Activated CD4-positive, alpha-beta T cell treated with anti-CD3 and anti-CD28 coated beads, Interleukin-2, amount 10 ng/mL, durations not matched to agents 24 days and 14 days (primary cell): Measurements from ENCODE around the gene MFSD1. TPM values are rescaled to one million over a fixed set of nuclear protein-coding genes. Genes with fewer than 3 reads are reported as not detected.

Experiments
- DNase-seq: peaks from one replicate; pipeline ENCODE4 v3.0.0; 2022
- H3K27ac Mint-ChIP-seq: one replicate; pipeline ENCODE4 v1.8.0; 2022; ENCODE audit warnings: mild to moderate bottlenecking, mixed read lengths
- H3K27me3 Mint-ChIP-seq: one replicate; pipeline ENCODE4 v1.8.0; 2022; ENCODE audit warnings: mixed read lengths
- H3K36me3 Mint-ChIP-seq: one replicate; pipeline ENCODE4 v1.8.0; 2022; ENCODE audit warnings: low read depth, mild to moderate bottlenecking, mixed read lengths
- H3K4me1 Mint-ChIP-seq: one replicate; pipeline ENCODE4 v1.8.0; 2021; ENCODE audit warnings: mixed read lengths
- H3K4me3 Mint-ChIP-seq: one replicate; pipeline ENCODE4 v1.8.0; 2022; ENCODE audit warnings: mild to moderate bottlenecking, moderate library complexity, mixed read lengths
- H3K9me3 Mint-ChIP-seq: one replicate; pipeline ENCODE4 v1.8.0; 2021; ENCODE audit warnings: mixed read lengths
- intact Hi-C: fragments of 100-400 bp; cut with micrococcal nuclease; formaldehyde crosslinking; loops from one replicate; pipeline ENCODE4 v1.15.1; 2023
- total RNA-seq: library from RNA; stranded (reverse); gene quantifications from 2 replicates; pipeline ENCODE4 v1.2.3, GENCODE V29; 2022

Gene MFSD1
- total RNA-seq, 1 donor from 2014 or later, result 20.4 TPM

DNA sequence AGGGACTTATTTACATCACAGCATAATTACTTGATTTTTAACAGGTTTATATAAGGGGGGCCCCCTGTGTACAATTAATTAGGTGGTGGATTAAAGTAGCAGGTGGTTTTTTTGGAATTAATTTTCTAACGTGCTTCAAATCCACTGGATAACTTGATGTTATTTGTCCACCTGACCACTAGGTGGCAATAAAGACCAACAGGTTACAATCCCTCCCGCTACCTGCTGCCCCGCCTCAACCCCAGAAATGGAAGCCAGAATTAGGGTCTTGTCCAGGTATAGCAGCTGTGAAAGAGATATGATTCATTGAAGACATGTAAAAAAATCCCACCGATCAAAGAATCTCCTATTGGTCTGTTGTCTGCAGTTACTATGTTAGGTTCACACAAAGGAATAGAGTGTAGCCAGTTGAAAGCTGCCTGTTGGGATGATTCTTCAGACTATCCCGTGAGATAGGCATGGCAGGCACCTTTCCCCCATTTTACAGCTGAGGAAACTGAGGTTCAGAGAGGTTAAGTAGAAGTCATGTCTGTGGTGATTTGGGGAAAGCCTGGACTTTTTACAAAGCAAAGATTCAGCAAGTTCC lies 44.0 kb downstream of the MFSD1 start:
- no peaks in the 10 kb centered on the region for H3K27me3 Mint-ChIP-seq
- no peak overlapping the region for H3K27ac Mint-ChIP-seq
- intact Hi-C loops, result loop anchor here (1.0 to 2.0 kb wide), 2 partner anchors 414 to 959 kb away; no protein-coding TSS in a partner anchor
- H3K9me3 Mint-ChIP-seq, result no peaks in the 10 kb centered on the region
- peaks cover 14% of the 10 kb centered on the region for H3K4me1 Mint-ChIP-seq
- peak; percentile 76 for DNase-seq
- H3K4me3 Mint-ChIP-seq, result no peak overlapping the region
- H3K36me3 Mint-ChIP-seq, result no peaks in the 10 kb centered on the region

DNA sequence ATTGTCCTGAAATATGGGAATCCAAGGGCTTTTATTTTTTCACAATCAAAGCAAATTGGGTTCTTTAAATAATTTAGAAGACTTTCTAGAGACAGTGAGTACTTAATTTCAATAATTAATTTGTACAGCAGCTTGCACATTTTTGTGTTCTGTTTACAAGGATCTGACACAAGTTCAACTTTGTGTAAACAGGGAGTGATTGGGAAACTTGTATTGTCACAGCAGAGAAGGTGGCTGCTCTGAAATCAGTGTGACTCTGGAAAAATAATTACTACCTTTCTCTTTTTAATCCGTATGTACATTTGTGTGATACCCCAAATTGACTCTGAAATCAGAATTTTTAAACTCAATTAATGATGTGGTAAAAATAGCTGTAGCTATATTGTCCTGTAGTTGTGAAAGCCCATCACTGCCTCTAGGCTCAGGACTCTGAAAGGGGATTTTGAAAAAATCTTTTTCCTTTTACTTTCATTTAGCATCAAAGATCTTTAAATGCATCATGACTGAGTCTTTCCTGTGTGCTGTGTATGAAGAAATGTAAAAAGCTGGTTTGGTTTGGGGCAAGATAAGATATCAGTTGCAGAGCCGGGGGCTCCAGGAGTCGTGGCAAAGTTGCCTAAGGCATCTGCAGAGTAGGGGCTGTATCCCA lies 45.1 kb downstream of the MFSD1 start:
- H3K27ac Mint-ChIP-seq, result no peak overlapping the region
- H3K4me1 Mint-ChIP-seq, result peaks cover 14% of the 10 kb centered on the region

DNA sequence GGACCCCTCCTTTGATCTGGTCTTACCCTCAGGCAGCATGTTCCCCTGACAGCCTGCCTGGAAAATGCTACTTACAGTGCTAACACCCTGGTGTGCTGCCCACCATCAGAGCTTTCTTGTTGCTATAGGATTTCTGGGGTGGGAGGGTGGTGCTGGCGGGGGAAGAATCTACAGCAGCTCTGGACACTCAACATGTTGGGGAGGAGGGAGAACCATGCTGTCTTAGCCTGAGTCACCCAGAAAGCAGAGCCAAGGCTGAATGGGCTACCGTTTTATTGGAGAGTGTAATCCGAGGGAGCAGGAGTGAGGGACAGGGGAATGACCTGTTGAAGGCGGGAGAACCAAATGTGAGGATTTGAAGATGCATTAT lies 45.6 kb downstream of the MFSD1 start:
- intact Hi-C loops, result loop anchor here (2.0 kb wide), 1 partner anchor 957 kb away; no protein-coding TSS in a partner anchor
- Mint-ChIP-seq H3K4me1 (peaks cover 14% of the 10 kb centered on the region), H3K27ac (peak overlapping the region; percentile 21), H3K4me3 (no peak overlapping the region), H3K36me3 (no peaks in the 10 kb centered on the region), H3K27me3 (peaks cover under 1% of the 10 kb centered on the region), H3K9me3 (no peaks in the 10 kb centered on the region)
- no peak for DNase-seq

More for the DNA sequence above, 45.1 kb downstream of the MFSD1 start:
- Mint-ChIP-seq H3K36me3 (no peaks in the 10 kb centered on the region), H3K4me3 (no peak overlapping the region), H3K27me3 (no peaks in the 10 kb centered on the region), H3K9me3 (no peaks in the 10 kb centered on the region)
- peak; percentile 60 for DNase-seq
- intact Hi-C loops, result loop anchor here (2.0 kb wide), 1 partner anchor 958 kb away; no protein-coding TSS in a partner anchor

DNA sequence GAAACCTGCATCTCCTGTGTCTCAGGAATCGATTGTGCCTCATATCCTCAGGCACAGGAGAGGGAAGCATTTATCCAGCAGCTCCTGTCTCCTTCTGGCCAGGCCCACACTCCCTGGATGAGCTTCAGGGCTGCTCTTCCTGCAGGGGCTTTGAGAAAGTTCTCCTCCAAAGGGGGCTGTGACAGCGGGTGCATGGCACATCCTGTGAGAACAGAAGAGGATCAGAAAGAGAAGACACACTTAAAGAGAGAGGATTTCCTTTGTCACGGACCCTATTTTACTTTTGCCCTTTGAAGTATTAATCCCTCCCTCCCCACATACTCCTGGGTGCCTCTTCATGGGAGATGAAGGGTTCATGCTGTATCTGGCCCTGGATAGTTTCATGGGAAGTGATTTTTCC lies 46.0 kb downstream of the MFSD1 start:
- no peaks in the 10 kb centered on the region for H3K9me3 Mint-ChIP-seq
- intact Hi-C loops, result loop anchor here (2.0 kb wide), 1 partner anchor 957 kb away; no protein-coding TSS in a partner anchor
- DNase-seq, result peak; percentile 57
- peaks cover 5% of the 10 kb centered on the region for H3K27me3 Mint-ChIP-seq
- H3K4me1 Mint-ChIP-seq, result peaks cover 14% of the 10 kb centered on the region
- H3K27ac Mint-ChIP-seq, result no peak overlapping the region
- H3K4me3 Mint-ChIP-seq, result no peak overlapping the region
- H3K36me3 Mint-ChIP-seq, result no peaks in the 10 kb centered on the region

DNA sequence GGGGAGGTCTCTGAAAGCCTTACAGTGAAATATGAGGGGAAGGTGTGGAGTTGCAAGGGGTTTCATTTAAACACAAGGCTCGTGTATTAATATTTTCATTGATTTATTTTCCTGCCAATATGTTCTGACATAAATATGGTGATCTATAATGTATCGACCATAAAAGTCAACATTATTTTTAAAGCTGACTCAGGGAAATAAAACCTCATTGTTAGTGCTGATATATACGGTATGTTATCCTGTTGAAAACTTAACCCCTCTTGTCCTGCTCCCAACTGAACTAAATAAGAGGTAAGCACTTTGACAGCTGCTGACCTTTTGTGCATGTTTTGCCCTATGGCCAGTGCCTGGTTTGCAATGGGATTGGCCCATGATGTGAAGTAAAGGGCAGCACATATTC lies 47.9 kb downstream of the MFSD1 start:
- Mint-ChIP-seq H3K36me3 (no peaks in the 10 kb centered on the region), H3K4me3 (no peak overlapping the region), H3K27me3 (peaks cover 6% of the 10 kb centered on the region), H3K9me3 (no peaks in the 10 kb centered on the region), H3K4me1 (peaks cover 14% of the 10 kb centered on the region), H3K27ac (no peak overlapping the region)
- intact Hi-C loops, result no loop called here
- DNase-seq, result no peak

DNA sequence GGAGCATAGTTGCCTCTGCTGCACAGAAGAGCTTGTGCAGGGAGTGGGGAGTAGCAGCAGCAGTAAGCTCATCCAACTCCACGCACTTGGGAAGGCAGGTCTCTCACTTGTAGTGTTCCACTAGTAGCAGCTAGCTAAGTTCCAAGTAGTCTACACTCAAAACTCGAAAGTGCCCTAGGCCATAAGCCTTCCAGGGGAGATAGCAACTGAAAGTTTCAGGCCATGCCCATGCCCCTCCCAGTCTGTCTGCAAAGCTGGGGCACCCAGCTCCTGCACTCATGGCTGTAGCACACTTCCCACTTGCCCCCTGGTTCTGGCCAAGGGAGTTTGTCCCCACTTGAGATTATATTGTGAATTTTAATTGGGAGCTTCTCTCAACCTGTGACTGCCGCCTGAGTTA lies 57.5 kb downstream of the MFSD1 start:
- Mint-ChIP-seq H3K4me1 (no peaks in the 10 kb centered on the region), H3K4me3 (no peak overlapping the region), H3K36me3 (no peaks in the 10 kb centered on the region), H3K27me3 (peaks cover 10% of the 10 kb centered on the region), H3K27ac (no peak overlapping the region), H3K9me3 (no peaks in the 10 kb centered on the region)
- no peak for DNase-seq
- intact Hi-C loops, result no loop called here

DNA sequence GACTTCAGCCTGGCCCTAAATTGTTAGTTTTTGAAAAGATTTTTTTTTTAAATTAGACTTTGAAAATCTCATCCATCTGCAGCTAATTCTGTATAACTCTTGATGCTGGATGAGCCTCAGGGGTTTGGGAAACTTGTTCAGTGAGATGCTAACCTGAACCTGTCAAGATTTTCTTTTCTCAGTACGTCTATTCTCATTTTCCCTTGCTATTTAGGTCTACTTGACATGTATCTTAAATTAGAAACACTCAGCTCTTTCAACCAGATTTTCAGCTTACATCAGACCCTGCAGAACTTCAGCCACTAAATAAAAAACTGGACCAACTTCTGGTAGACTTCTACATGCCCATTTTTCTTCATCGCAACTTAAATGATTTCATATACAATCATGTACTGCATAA lies 61.4 kb downstream of the MFSD1 start:
- no peak overlapping the region for H3K27ac Mint-ChIP-seq
- H3K4me3 Mint-ChIP-seq, result no peak overlapping the region
- no peaks in the 10 kb centered on the region for H3K36me3 Mint-ChIP-seq
- no peaks in the 10 kb centered on the region for H3K4me1 Mint-ChIP-seq
- no peaks in the 10 kb centered on the region for H3K9me3 Mint-ChIP-seq
- H3K27me3 Mint-ChIP-seq, result no peaks in the 10 kb centered on the region
- intact Hi-C loops, result no loop called here
- DNase-seq, result no peak

DNA sequence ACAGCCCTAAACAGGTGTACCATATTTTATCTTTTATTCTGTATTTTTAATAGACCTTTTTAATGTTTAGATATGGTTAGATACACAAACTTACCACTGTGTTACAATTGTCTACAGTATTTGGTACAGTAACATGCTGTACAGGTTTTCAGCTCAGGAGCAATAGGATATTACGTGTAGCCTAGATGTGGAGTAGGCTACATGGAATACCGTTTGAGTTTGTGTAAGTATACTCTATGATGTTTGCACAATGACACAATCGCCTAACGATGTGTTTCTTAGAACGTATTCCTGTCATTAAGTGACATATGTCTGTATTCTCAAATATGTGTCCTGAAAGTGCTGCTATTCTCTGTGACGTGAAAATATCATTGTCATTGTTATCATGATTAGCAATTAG lies 62.6 kb downstream of the MFSD1 start:
- H3K4me3 Mint-ChIP-seq, result no peak overlapping the region
- H3K27ac Mint-ChIP-seq, result no peak overlapping the region
- H3K36me3 Mint-ChIP-seq, result no peaks in the 10 kb centered on the region
- DNase-seq, result no peak
- H3K4me1 Mint-ChIP-seq, result no peaks in the 10 kb centered on the region
- no peaks in the 10 kb centered on the region for H3K27me3 Mint-ChIP-seq
- intact Hi-C loops, result no loop called here
- H3K9me3 Mint-ChIP-seq, result no peaks in the 10 kb centered on the region

DNA sequence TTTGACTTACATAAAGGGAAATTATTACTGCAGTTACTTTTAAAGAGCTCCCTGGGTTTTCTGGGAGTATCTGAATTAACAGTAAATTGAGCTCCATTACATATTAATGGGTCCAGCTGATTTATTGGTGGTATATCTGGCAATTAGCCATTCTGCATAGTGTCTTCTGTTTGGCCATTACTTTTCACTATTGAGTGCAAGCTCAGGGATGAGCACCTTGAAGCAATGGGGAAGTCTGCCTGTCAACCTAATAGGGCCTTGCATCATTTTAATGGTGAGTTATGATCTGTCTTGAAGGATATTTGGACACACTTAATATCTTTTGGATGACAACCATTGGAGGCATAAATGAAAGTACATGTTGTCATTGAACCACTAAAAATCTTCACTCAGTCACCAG lies 73.8 kb downstream of the MFSD1 start:
- no peak overlapping the region for H3K27ac Mint-ChIP-seq
- DNase-seq, result no peak
- no peaks in the 10 kb centered on the region for H3K4me1 Mint-ChIP-seq
- intact Hi-C loops, result no loop called here
- no peaks in the 10 kb centered on the region for H3K36me3 Mint-ChIP-seq
- no peaks in the 10 kb centered on the region for H3K27me3 Mint-ChIP-seq
- H3K4me3 Mint-ChIP-seq, result no peak overlapping the region
- no peaks in the 10 kb centered on the region for H3K9me3 Mint-ChIP-seq

Other genes starting within 250 kb of the MFSD1 start
- gene MLF1, start 230.9 kb upstream of the MFSD1 start, total RNA-seq, result 0.50 and 0.77 TPM in 2 replicates
- 73.4 and 75.6 TPM in 2 replicates for gene GFM1, start 157.5 kb upstream of the MFSD1 start, total RNA-seq
- 15.1 and 16.2 TPM in 2 replicates for gene LXN, start 129.4 kb upstream of the MFSD1 start, total RNA-seq
- gene RARRES1, start 69.6 kb upstream of the MFSD1 start, total RNA-seq, result not detected in 2 replicates